HepG2 (cell line): ENCODE data around the gene HMX1. TPM values are rescaled to one million over a fixed set of nuclear protein-coding genes. Genes with fewer than 3 reads are reported as not detected.

Experiments used
- ATAC-seq: fragments of 200-7000 bp; cut with Tn5 transposase; 3 replicates; pipeline ENCODE4 v1.9.1; 2020; ENCODE audit warnings: mild to moderate bottlenecking, moderate library complexity
- BruUV-seq: library from RNA; stranded (reverse); fragments of 400-500 nt; replicated peaks from 2 replicates; lab custom pipeline; 2021; lab: Mats Ljungman, UMichigan
- CTCF ChIA-PET: fragments of 300-600 bp; formaldehyde crosslinking; extraction: SDS; loops from one replicate; lab custom pipeline; 2021; ENCODE audit warnings: low total read pairs, inconsistent platforms, low intra/inter-chr PET ratio; lab: Yijun Ruan, JAX
- POLR2A ChIA-PET: fragments of 350-600 bp; sonication (Branson Sonifier 250); formaldehyde crosslinking; loops from one replicate; lab custom pipeline; 2020; ENCODE audit warnings: antibody characterized with exemption, inconsistent platforms; lab: Yijun Ruan, JAX
- DNase-seq: peaks from one replicate; pipeline ENCODE4 v3.0.0-alpha.2; 2015; ENCODE audit warnings: low spot score
- FAIRE-seq: peaks from 3 replicates; lab custom pipeline; 2011; peaks lifted over from hg19 to GRCh38; lab: Jason Lieb, UNC
- H2AFZ ChIP-seq: one replicate; pipeline ENCODE4 v1.6.1; 2011; ENCODE audit warnings: low read length, inconsistent platforms
- H3K27ac ChIP-seq: fragments of 300-600 bp; 3 replicates; pipeline ENCODE4 v1.8.0; 2011; ENCODE audit warnings: mixed run types, mild to moderate bottlenecking, mixed read lengths, low read length, inconsistent platforms; ENCODE audit not compliant: insufficient read depth; ENCODE audit errors: extremely low read length
- H3K27me3 ChIP-seq, 2 experiments: fragments of 200-600 bp in 1 of 2; 2 replicates in 1 of 2; 3 replicates in 1 of 2; pipeline versions ENCODE4 v1.6.0 to v1.8.0; 2011; ENCODE audit warnings: low read length in 2 of 2, mild to moderate bottlenecking in 2 of 2, moderate library complexity in 2 of 2, inconsistent platforms in 1 of 2; ENCODE audit not compliant: insufficient read depth in 2 of 2, control insufficient read depth in 1 of 2
- H3K36me3 ChIP-seq, 2 experiments: fragments of 200-600 bp in 1 of 2; replicated peaks in 1 of 2; 2 replicates in 1 of 2; 3 replicates in 1 of 2; pipeline versions ENCODE4 v1.5.1 to v1.8.0; 2011; ENCODE audit warnings: low read length in 2 of 2, inconsistent platforms in 1 of 2; ENCODE audit not compliant: insufficient read depth in 2 of 2, control insufficient read depth in 1 of 2
- H3K4me1 ChIP-seq: 2 replicates; pipeline ENCODE4 v1.5.1; 2012; ENCODE audit warnings: low read length, inconsistent platforms; ENCODE audit not compliant: insufficient read depth
- H3K4me2 ChIP-seq: 2 replicates; pipeline ENCODE4 v1.6.0; 2011; ENCODE audit warnings: low read depth, low read length, inconsistent platforms
- H3K4me3 ChIP-seq, 3 experiments: fragments of 200-600 bp in 1 of 3; sonication (generic), shearing (Covaris generic) in 1 of 3; replicated peaks in 1 of 3; 2 replicates each; pipeline ENCODE4 v1.5.1; 2011 to 2016; ENCODE audit warnings: low read length in 3 of 3, inconsistent platforms in 2 of 3, low read depth in 2 of 3, mild to moderate bottlenecking in 2 of 3, control low read depth in 1 of 3, mixed read lengths in 1 of 3; ENCODE audit not compliant: insufficient read depth in 1 of 3
- H3K79me2 ChIP-seq: one replicate; pipeline ENCODE4 v1.6.1; 2011; ENCODE audit warnings: low read length, inconsistent platforms; ENCODE audit not compliant: insufficient read depth
- H3K9ac ChIP-seq: 2 replicates; pipeline ENCODE4 v1.6.0; 2011; ENCODE audit warnings: mild to moderate bottlenecking, low read depth, low read length, inconsistent platforms; ENCODE audit not compliant: insufficient read depth
- H3K9me3 ChIP-seq: 2 replicates; pipeline ENCODE4 v1.5.1; 2012; ENCODE audit warnings: mild to moderate bottlenecking, low read length
- H4K20me1 ChIP-seq: 2 replicates; pipeline ENCODE4 v1.6.0; 2011; ENCODE audit warnings: inconsistent platforms, mild to moderate bottlenecking, low read length, moderate library complexity; ENCODE audit not compliant: insufficient read depth
- ATF7-NPFF ChIP-seq: sonication (generic); formaldehyde crosslinking; IDR thresholded peaks from 2 replicates; pipeline ENCODE4 v1.8.1; 2023; ENCODE audit warnings: mild to moderate bottlenecking, low read depth, missing genetic modification reagents, moderate library complexity
- CEBPB ChIP-seq: IDR thresholded peaks from 2 replicates; pipeline ENCODE4 v1.6.1; 2011; ENCODE audit warnings: low read depth, low read length, improper control_type of control experiment, borderline replicate concordance
- KDM2A ChIP-seq: sonication (generic); formaldehyde crosslinking; IDR thresholded peaks from 2 replicates; pipeline ENCODE4 v1.4.0; 2020; ENCODE audit warnings: low read depth, missing genetic modification reagents, borderline replicate concordance
- WIZ ChIP-seq: sonication (generic); formaldehyde crosslinking; IDR thresholded peaks from 2 replicates; pipeline ENCODE4 v1.5.1; 2020; ENCODE audit warnings: mild to moderate bottlenecking, missing genetic modification reagents
- ZKSCAN5 ChIP-seq: sonication (generic); formaldehyde crosslinking; IDR thresholded peaks from 2 replicates; pipeline ENCODE4 v1.5.1; 2020; ENCODE audit warnings: mild to moderate bottlenecking, missing genetic modification reagents
- ZNF282 ChIP-seq: fragments of 450-650 bp; IDR thresholded peaks from 2 replicates; pipeline ENCODE4 v1.6.1; 2018; ENCODE audit not compliant: partially characterized antibody
- ZNF318 ChIP-seq: sonication (generic); formaldehyde crosslinking; IDR thresholded peaks from 2 replicates; pipeline ENCODE4 v1.4.0; 2020; ENCODE audit warnings: mild to moderate bottlenecking, missing genetic modification reagents
- ZNF382 ChIP-seq: sonication (generic); formaldehyde crosslinking; IDR thresholded peaks from 2 replicates; pipeline ENCODE4 v1.5.0; 2020; ENCODE audit warnings: missing genetic modification reagents, mild to moderate bottlenecking, borderline replicate concordance
- ZNF7 ChIP-seq: IDR thresholded peaks from 2 replicates; pipeline ENCODE4 v1.6.1; 2016; ENCODE audit warnings: missing biosample characterization, missing genetic modification reagents
- WGBS: methylation state at CpG from one replicate; pipeline ENCODE4 v1.1.6; 2017; ENCODE audit warnings: low lambda C conversion rate; 5-methylcytosine and 5-hydroxymethylcytosine counted together
- in situ Hi-C: cut with HindIII; loops from 2 replicates; pipeline ENCODE4 v1.10.0; 2017; ENCODE audit warnings: low pct_unique_long_range_greater_than_20kb; ENCODE audit not compliant: extremely low pct_ligation_motif_present
- intact Hi-C: fragments of 100-400 bp; cut with micrococcal nuclease; formaldehyde crosslinking; loops from one replicate; pipeline ENCODE4 v1.10.0; 2022; ENCODE audit not compliant: unreplicated experiment
- polyA plus RNA-seq, 8 experiments: library from polyadenylated mRNA; depleted of rRNA in 3 of 8; stranded (reverse) in 7 of 8; unstranded in 1 of 8; fragments of >200 nt; fragmentation: Illumina TruSeq in 4 of 8; extraction: Trizol in 4 of 8; gene quantifications; 2 replicates each; pipeline versions ENCODE4 v1.2.1 to v1.2.3, GENCODE V29; 2011 to 2016; ENCODE audit warnings: low read depth in 4 of 8, missing spikeins in 1 of 8, mixed read lengths in 1 of 8; ENCODE audit not compliant: insufficient read depth in 1 of 8
- total RNA-seq, 5 experiments: library from RNA; depleted of rRNA; stranded (reverse); fragments of >200 nt; fragmentation: Illumina TruSeq; extraction: Trizol; gene quantifications; 2 replicates each; pipeline ENCODE4 v1.2.3, GENCODE V29; 2016; ENCODE audit warnings: low read depth in 1 of 5

Gene HMX1
- total and polyA plus RNA-seq, 2 of the 13 experiments (the other 11 are each of a cell fraction or from before 2014, with no cell fraction given) = not detected

- ATAC-seq (peak; percentile 43; the same call in 1 of the 3 replicates), DNase-seq (no peak), FAIRE-seq (no peak)
- CTCF ChIA-PET = no interaction called here
- TF ChIP-seq ZNF282 (no peak), CEBPB (no peak)
- Histone ChIP-seq H3K27me3 (peaks cover 5 to 36% of the 10 kb centered on the region in 2 experiments; a peak in 3 of 5 replicates), H2AFZ (no peak overlapping the region), H3K4me3 (no peak overlapping the region), H3K9me3 (no peaks in the 10 kb centered on the region; the same call in 1 of the 2 replicates), H3K27ac (no peak overlapping the region), H3K36me3 (no peaks in the 10 kb centered on the region), H3K4me1 (no peaks in the 10 kb centered on the region), H3K79me2 (no peaks in the 10 kb centered on the region), H3K9ac (no peak overlapping the region), H3K4me2 (no peak overlapping the region), H4K20me1 (no peaks in the 10 kb centered on the region)
- POLR2A ChIA-PET = no interaction called here
- intact Hi-C loops (no loop called here), in situ Hi-C loops (no loop called here)
- no TSS peak for BruUV-seq
- 0% methylated on average over 7 of the region's 10 CpGs for WGBS
Measured at GRCh38 chr4:8840006-8840793, 31.4 kb downstream of the HMX1 start.

GRCh38 chr4:8838961-8839431 is 32.6 kb downstream of the HMX1 start:
- POLR2A ChIA-PET = no interaction called here
- Histone ChIP-seq H3K36me3 (no peaks in the 10 kb centered on the region), H3K79me2 (no peaks in the 10 kb centered on the region), H3K27me3 (peaks cover 6 to 40% of the 10 kb centered on the region in 2 experiments; a peak in 3 of 5 replicates), H3K9me3 (no peaks in the 10 kb centered on the region; the same call in 1 of the 2 replicates), H2AFZ (no peak overlapping the region), H3K4me3 (no peak overlapping the region), H3K4me1 (no peaks in the 10 kb centered on the region), H4K20me1 (no peaks in the 10 kb centered on the region), H3K9ac (no peak overlapping the region), H3K27ac (no peak overlapping the region), H3K4me2 (no peak overlapping the region)
- CTCF ChIA-PET = no interaction called here
- in situ Hi-C loops = no loop called here
- ATAC-seq (no peak), FAIRE-seq (no peak), DNase-seq (no peak)
- BruUV-seq = no TSS peak
- 0% methylated on average over 3 of the region's 22 CpGs for WGBS
- intact Hi-C loops = no loop called here
- no peak for TF ChIP-seq ZNF382
- TF ChIP-seq ATF7-NPFF (CRISPR knock-in tag) = no peak
- TF ChIP-seq ZKSCAN5 (CRISPR knock-in tag) = no peak
- TF ChIP-seq KDM2A (CRISPR knock-in tag) = no peak
- TF ChIP-seq ZNF318 = no peak
- no peak for TF ChIP-seq WIZ (CRISPR knock-in tag)
- no peak for TF ChIP-seq ZNF7
